PC-3 (cell line): ENCODE measurements around the gene NUAK1. TPM values are rescaled to one million over a fixed set of nuclear protein-coding genes. Genes with fewer than 3 reads are reported as not detected.

Source experiments
- ATAC-seq: fragments of 200-7000 bp; cut with Tn5 transposase; 2 replicates; pipeline ENCODE4 v1.9.1; 2020; ENCODE audit warnings: mild to moderate bottlenecking, moderate library complexity
- BruUV-seq: library from RNA; stranded (reverse); fragments of 400-500 nt; replicated peaks from 2 replicates; lab custom pipeline; 2021; lab: Mats Ljungman, UMichigan
- CTCF ChIA-PET: fragments of 300-600 bp; sonication (Branson Sonifier 250); formaldehyde crosslinking; loops from one replicate; lab custom pipeline; 2022; ENCODE audit warnings: antibody characterized with exemption; lab: Charles Lee
- POLR2A ChIA-PET: fragments of 300-600 bp; sonication (Branson Sonifier 250); formaldehyde crosslinking; loops from one replicate; lab custom pipeline; 2022; ENCODE audit warnings: antibody characterized with exemption; ENCODE audit not compliant: unreplicated experiment; lab: Charles Lee
- DNase-seq: peaks from one replicate; pipeline ENCODE4 v3.0.0-alpha.2; 2015
- H2AFZ ChIP-seq: fragments of 300-600 bp; sonication (generic); 2 replicates; pipeline ENCODE4 v1.6.0; 2016; ENCODE audit warnings: antibody characterized with exemption, low read length
- H3F3A ChIP-seq: fragments of 300-600 bp; sonication (generic); one replicate; pipeline ENCODE4 v1.6.0; 2017; ENCODE audit warnings: antibody characterized with exemption, low read length, control low read depth, mild to moderate bottlenecking; ENCODE audit not compliant: unreplicated experiment
- H3K27ac ChIP-seq: fragments of 300-600 bp; sonication (generic); 2 replicates; pipeline ENCODE4 v1.5.1; 2016; ENCODE audit warnings: mild to moderate bottlenecking, low read length
- H3K27me3 ChIP-seq: fragments of 300-600 bp; sonication (generic); 2 replicates; pipeline ENCODE4 v1.6.1; 2016; ENCODE audit warnings: low read length, mixed read lengths
- H3K36me3 ChIP-seq: fragments of 300-600 bp; sonication (generic); 2 replicates; pipeline ENCODE4 v1.6.1; 2016; ENCODE audit warnings: low read depth, mixed run types, low read length, mixed read lengths
- H3K4me1 ChIP-seq: fragments of 300-600 bp; sonication (generic); 2 replicates; pipeline ENCODE4 v1.5.1; 2016; ENCODE audit warnings: low read length; ENCODE audit not compliant: insufficient read depth
- H3K4me2 ChIP-seq: fragments of 300-600 bp; sonication (generic); 2 replicates; pipeline ENCODE4 v1.6.0; 2016; ENCODE audit warnings: low read length
- H3K4me3 ChIP-seq: fragments of 300-600 bp; sonication (generic); 2 replicates; pipeline ENCODE4 v1.5.1; 2016; ENCODE audit warnings: mild to moderate bottlenecking, low read length, mixed read lengths
- H3K79me2 ChIP-seq: fragments of 300-600 bp; sonication (generic); 2 replicates; pipeline ENCODE4 v1.6.1; 2017; ENCODE audit warnings: low read length, mixed read lengths
- H3K9ac ChIP-seq: fragments of 300-600 bp; sonication (generic); 2 replicates; pipeline ENCODE4 v1.6.0; 2016; ENCODE audit warnings: mild to moderate bottlenecking, low read length
- H3K9me2 ChIP-seq: fragments of 300-600 bp; sonication (generic); replicated peaks from 2 replicates; pipeline ENCODE4 v1.6.1; 2016; ENCODE audit warnings: mixed run types, low read length, mixed read lengths
- H3K9me3 ChIP-seq: fragments of 300-600 bp; sonication (generic); 2 replicates; pipeline ENCODE4 v1.6.1; 2016; ENCODE audit warnings: low read length, mixed read lengths
- H4K20me1 ChIP-seq: fragments of 300-600 bp; sonication (generic); 2 replicates; pipeline ENCODE4 v1.6.1; 2016; ENCODE audit warnings: low read length, mixed read lengths
- CTCF ChIP-seq: fragments of 300-600 bp; sonication (generic); conservative IDR thresholded peaks from 2 replicates; pipeline ENCODE4 v1.5.1; 2017; ENCODE audit warnings: antibody characterized with exemption, low read depth, mild to moderate bottlenecking, low read length
- EZH2 ChIP-seq: fragments of 300-600 bp; sonication (generic); IDR thresholded peaks from one replicate; pipeline ENCODE4 v1.6.1; 2017; ENCODE audit warnings: antibody characterized with exemption, mild to moderate bottlenecking, low read length; ENCODE audit not compliant: unreplicated experiment
- EZH2phosphoT487 ChIP-seq: fragments of 300-600 bp; sonication (generic); IDR thresholded peaks from 2 replicates; pipeline ENCODE4 v1.6.1; 2018; ENCODE audit warnings: mild to moderate bottlenecking, antibody characterized with exemption, low read length, borderline replicate concordance
- intact Hi-C: fragments of 100-400 bp; cut with micrococcal nuclease; formaldehyde crosslinking; loops from 2 replicates; pipeline ENCODE4 v1.9.0; 2023
- total RNA-seq: library from RNA; depleted of rRNA; stranded (reverse); fragments of >200 nt; gene quantifications from 2 replicates; pipeline ENCODE4 v1.2.3, GENCODE V29; 2014

The NUAK1 gene
- total RNA-seq, 1 experiment from 2014 or later, result 9.8 TPM

DNA sequence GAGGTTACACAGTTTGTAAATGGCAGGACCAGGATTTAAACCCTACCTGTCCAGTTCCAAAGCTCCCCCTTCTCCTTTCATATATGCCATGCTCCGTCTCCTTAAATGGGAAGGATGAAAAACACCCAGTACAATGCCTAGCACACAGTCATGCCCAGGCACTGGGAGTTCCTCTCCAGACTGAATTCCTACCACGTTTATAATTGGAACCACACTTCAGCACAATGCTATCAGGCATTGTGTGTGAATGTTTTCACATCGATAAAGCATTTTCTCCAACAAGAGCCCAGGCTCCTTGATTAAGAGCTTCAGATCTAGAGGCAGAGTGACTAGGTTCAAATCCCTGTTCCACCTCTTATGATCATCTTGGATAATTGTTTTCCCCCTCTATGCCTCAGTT, 2.7 kb upstream of the NUAK1 start:
- no peak for DNase-seq
- H4K20me1 ChIP-seq, result no peaks in the 10 kb centered on the region
- peaks cover 21% of the 10 kb centered on the region for H3K79me2 ChIP-seq

GRCh38 chr12:106141003-106141402, 2.2 kb upstream of the NUAK1 start:
- H3K9me3 ChIP-seq, result no peaks in the 10 kb centered on the region

More for the DNA sequence above, 2.7 kb upstream of the NUAK1 start:
- Histone ChIP-seq H3F3A (no peaks in the 10 kb centered on the region), H3K27ac (no peak overlapping the region), H3K4me1 (peaks cover 19% of the 10 kb centered on the region), H2AFZ (no peak overlapping the region), H3K4me3 (no peak overlapping the region), H3K4me2 (no peak overlapping the region), H3K9me2 (no peaks in the 10 kb centered on the region), H3K9ac (no peak overlapping the region), H3K27me3 (no peaks in the 10 kb centered on the region), H3K9me3 (no peaks in the 10 kb centered on the region), H3K36me3 (no peaks in the 10 kb centered on the region)
- BruUV-seq, result no TSS peak
- TF ChIP-seq EZH2phosphoT487, result no peak
- no peak for TF ChIP-seq EZH2
- no peak for TF ChIP-seq CTCF
- ChIA-PET POLR2A (no interaction called here), CTCF (no interaction called here)
- intact Hi-C loops, result no loop called here
- no peak for ATAC-seq

More at GRCh38 chr12:106141003-106141402, 2.2 kb upstream of the NUAK1 start:
- Histone ChIP-seq H3K9ac (no peak overlapping the region), H4K20me1 (no peaks in the 10 kb centered on the region), H3K79me2 (peaks cover 23% of the 10 kb centered on the region), H3K27ac (no peak overlapping the region), H3F3A (no peaks in the 10 kb centered on the region), H3K4me2 (no peak overlapping the region), H3K36me3 (no peaks in the 10 kb centered on the region), H2AFZ (no peak overlapping the region), H3K27me3 (no peaks in the 10 kb centered on the region), H3K4me1 (peaks cover 23% of the 10 kb centered on the region), H3K9me2 (no peaks in the 10 kb centered on the region), H3K4me3 (no peak overlapping the region)
- ChIA-PET CTCF (no interaction called here), POLR2A (no interaction called here)
- no TSS peak for BruUV-seq
- intact Hi-C loops, result no loop called here
- TF ChIP-seq CTCF (no peak), EZH2phosphoT487 (no peak), EZH2 (no peak)
- no peak for ATAC-seq
- DNase-seq, result no peak
